DMS153 (cell line): Measurements from ENCODE around the gene FNIP2.
"Not testable (repeated sequence)": the region's sequence is repeated elsewhere in the genome, so short reads cannot be mapped to it uniquely, and the experiment has no call there.

Source experiments
- DNase-seq: peaks from one replicate; lab custom pipeline; 2025; lab: John Stamatoyannopoulos, UW

FNIP2 gene

DNA sequence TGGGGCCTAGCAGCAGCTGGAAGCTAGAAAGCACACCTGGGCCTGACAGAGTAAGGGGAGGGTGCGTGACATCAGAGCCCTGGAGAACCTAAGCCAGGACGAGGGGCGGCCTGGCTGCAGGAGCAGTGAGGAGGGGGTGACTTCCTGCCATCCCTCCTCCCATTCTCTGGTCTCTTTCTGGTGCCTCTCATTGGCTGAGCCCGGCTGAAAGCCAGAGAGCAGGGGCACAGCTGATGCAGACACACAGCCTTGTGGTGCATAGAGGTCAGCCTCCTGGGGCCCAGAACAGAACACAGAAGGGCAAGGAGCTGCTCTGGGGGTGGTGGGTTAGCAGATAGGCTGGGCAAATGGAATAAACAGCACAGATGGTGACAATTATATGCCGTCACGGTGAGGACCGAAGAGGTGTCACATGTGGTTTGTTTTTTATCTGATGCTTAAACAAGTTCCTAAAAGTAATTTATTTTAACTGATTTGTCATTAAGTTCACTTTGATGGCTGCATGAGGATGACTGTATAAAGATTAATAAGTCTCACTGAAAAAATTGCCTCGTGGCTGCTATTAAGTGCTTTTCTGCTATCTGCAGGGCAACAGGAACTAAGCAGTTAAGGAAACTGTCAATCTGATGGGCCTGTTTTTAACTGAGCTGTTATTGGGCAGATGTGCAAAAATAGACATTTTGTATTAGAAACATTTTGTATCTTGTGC, 102.0 kb downstream of the FNIP2 start:
- DNase-seq: no peak

DNA sequence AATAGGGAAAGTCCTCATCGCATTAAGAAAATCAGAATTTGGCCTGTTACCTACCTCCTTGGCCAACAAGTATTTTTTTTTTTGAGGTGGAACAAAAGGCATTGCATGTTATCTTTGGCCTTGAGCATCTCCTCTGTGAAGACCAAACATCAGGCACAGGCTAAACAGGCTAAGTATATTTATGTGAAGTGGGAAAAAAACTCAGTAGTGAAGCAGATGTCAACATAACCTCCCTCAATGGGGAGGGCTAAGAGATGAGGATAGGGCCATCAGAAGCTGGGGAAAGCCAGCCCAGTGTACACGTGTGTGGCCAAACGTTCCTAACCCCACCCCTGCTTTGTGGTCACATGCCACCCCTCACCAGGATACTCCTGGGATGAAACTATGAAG, 102.5 kb downstream of the FNIP2 start:
- no peak for DNase-seq

DNA sequence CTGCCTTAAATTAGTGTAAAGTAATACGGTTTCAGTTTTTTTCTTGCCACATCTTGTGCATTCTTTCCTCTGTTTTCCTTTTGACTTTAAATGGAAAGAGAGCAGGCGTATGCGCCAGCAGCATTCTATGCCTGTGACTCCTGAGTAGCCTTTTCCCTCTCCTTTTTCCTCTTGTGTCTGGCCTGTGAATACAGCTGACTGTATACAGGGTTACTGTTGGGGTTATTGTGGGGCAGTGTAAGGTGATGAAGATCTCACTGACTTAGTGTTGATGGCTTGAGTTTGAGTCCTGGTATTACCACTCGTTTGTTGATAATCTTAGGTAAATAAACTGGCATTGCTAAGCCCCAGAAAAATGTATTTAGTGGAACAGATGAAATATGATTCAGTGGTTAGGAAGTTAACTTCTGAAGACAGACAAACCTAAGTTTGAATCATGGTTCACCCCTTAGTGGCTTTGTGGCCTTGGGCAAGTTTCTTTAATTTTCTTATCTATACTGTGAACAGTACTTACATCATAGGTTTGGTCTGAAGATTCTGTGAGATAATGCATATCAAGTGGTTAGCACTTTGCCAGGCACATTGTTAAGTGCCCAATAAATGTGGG, 105.1 kb downstream of the FNIP2 start:
- no peak for DNase-seq

DNA sequence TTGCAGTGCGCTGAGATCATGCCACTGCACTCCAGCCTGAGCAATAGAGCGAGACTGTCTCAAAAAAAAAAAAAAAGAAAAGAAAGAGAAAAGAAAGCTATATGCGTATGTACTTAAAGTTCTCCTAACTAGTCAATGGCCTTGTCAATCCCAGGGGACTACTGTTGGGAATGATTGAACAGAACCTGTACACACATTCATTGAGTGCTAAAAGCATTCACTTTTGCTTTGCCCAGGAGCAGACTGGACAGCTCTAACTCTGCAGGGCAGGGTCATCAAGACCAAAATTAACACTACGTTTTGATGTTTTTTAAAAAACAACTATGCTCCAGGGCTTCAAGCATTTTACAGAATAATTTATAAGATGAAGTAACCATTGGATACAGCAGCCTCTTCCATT, 106.2 kb downstream of the FNIP2 start:
- DNase-seq: no peak

DNA sequence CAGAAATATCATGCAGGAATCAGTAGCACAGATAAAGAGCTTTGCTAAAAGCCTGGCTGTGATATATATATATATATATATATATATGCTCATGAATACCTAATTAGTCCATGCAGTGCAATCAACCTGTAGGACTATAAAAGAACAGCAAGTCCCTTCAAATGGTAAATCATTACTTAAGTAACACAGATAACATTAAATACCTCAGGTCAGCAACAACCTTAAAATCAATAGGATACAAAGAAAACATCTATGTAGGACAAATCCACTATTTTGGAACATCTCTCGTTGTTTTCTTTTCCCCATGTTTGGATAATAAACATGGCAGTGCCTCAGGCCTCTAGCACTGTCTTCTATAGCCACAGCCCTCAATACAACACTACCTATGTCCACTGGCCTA, 106.6 kb downstream of the FNIP2 start:
- DNase-seq: no peak

DNA sequence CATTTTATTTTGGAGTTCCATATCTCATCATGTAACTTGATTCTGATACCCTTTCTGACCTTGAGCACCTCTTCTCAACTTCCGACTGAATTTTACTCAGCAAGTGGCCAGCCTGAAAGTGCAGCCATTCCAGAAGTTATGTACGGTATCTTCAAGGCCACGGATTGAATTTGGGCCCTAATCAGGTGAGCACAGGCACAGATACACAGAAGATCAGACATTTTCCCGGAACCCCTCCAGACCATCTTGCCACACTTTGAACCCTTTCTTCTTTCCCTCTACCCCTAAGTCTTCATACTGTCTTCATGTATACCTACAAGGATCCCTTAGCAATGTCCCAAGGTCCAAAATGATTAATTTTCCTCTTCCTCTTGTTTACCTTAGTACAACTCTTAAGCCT, 108.2 kb downstream of the FNIP2 start:
- DNase-seq: no peak

DNA sequence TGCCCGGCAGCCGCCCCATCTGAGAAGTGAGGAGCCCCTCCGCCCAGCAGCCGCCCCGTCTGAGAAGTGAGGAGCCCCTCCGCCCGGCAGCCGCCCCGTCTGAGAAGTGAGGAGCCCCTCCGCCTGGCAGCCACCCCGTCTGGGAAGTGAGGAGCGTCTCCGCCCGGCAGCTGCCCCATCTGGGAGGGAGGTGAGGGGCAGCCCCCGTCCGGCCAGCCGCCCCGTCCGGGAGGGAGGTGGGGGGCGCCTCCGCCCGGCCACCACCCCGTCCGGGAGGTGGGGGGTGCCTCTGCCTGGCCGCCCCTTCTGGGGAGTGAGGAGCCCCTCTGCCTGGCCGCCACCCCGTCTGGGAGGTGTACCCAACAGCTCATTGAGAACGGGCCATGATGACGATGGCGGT, 113.3 kb downstream of the FNIP2 start:
- DNase-seq: not testable (repeated sequence)

DNA sequence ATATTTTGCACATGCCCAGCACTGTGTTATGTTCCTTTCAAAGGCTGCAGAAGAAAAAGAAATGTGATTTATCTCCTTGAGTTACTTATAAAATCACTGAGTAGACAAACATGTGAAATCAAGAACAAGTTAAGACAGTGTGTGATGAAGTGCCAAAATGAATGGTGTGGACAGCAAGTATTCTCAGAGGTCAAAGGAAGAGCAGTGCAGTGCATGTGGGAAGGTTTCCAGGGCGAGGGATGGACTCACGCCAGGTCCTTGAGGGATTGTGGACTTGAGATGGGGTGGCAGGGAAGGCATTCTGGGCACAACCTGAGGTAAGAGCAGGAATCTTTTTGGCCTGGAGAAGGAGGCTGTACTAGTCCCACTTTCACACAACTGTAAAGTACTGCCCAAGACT, 115.5 kb downstream of the FNIP2 start:
- no peak for DNase-seq

DNA sequence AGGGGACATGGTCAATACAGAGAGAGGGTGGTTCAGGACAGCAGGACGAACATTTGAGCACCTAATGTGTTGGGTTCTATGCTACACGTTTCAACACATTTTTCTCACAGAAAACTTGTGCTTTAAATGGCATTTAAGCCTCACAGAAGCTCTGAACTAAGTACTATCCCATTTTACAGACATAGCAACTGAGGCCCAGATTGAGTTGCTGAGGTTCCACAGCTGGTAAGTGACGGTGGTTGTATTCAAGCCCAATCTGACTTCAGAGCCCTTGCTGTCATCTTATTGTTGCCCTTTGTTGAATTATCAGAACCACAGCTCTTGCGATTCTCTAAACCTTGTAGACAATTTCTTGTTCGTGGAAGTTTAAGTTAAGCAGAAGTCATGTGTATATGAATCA, 116.7 kb downstream of the FNIP2 start:
- no peak for DNase-seq

DNA sequence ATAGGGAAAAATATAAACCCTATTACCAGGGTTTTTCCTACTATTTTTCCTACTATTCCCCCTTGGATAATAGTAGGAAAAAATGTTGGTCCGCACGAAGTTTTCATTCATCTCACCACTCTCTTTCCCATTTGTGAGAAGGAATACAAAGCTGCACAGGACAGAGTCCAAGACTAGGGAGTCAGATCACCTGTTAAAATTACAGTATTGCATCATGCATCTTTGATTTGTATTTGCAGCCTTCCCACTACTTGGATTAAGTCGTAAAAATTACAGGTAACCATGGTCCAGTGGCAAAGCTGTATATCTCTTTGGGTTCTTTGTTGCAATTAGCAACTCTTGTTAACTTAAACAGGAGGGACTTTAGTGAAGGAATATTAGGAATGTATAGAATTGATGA, 121.5 kb downstream of the FNIP2 start:
- DNase-seq: no peak

DNA sequence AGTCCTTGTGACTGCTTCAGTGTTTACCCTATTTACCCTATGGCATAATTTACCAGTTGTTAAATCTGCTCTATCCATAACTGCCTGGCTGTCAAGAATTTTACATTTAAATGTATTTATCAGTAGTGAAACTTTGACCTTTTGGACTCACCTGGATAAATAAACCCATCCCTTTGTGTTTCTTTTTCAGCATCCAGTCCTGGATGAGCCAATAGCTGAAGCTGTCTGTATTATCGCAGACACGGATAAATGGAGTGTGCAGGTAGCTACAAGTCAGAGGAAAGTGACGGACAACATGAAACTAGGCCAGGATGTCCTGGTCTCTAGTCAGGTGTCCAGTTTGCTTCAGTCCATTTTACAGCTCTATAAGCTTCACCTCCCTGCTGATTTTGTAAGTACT, 122.4 kb downstream of the FNIP2 start:
- no peak for DNase-seq

DNA sequence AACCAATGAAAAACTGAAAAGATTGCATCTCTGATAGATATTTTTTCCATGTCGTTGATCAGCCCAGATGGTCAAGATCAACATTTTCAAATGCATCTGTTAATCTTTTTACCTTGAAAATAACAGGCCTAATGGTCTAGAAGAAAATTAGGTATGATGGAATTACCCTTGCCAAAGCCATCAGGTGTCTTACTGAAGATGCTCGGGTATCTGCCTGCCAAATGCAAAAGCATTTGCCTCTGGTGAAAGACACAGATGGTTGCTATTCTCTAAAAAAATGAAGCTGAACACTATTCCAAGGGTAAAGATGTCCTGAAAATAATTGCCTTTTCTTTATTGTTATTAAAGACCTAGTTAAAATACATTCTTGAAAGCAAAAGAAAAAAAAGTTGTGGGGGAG, 126.0 kb downstream of the FNIP2 start:
- DNase-seq: no peak

DNA sequence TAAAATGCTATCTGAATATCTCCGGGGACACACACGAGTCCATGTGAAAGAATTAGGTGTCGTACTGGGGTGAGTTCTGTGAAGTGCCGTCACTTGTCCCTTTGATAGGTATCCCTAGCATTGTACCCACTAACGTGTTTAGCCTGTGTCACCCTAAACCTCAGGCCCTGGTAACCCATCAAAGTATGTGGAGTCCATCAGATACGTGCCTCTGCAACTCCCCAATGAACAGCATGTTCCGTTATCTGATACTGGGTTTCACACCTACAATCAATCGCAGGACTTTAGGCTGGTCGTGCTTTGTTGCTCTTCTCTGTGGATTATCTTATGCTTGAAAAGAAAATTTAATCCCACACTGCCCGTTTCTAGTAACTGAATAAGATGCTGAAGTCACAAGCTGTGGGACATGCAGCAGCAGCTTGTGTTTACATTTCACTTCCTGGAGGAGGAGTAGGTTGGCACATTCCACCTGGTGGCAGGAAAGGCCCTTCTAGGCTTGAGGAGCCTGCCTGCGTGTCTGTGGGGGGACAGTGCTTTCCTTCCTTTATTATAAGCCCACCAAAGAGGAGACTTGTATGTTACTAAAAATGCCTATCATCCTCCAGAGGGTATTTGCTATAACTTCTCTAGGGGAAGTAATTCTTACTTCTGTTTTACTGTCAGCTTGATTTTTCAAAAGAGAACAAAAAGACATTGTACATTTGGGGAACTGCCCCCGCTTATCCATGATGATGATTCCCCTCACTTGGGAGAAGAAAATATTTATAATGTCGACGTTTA, 127.2 kb downstream of the FNIP2 start:
- peak; percentile 32 for DNase-seq

DNA sequence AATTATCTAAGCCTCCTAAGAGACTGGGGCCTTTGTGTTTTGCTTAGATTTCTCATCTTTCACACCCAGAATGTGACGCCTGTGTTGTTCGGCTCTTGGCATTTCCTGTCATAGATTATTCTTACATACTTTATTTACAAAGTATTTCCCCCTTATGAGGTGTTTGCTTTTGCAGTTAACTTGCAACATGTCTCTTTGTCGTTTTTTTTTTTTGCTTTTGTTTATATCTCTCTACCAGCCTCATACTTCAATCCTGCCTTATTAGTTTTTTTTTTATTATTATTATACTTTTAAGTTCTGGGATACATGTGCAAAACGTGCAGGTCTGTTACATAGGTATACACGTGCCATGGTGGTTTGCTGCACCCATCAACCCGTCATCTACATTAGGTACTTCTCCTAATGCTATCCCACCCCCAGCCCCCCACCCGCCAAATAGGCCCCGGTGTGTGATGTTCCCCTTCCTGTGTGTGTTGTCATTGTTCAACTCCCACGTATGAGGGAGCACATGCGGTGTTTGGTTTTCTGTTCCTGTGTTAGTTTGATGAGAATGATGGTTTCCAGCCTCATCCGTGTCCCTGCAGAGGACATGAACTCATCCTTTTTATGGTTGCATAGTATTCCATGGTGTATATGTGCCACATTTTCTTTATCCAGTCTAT, 127.9 kb downstream of the FNIP2 start:
- not testable (repeated sequence) for DNase-seq

DNA sequence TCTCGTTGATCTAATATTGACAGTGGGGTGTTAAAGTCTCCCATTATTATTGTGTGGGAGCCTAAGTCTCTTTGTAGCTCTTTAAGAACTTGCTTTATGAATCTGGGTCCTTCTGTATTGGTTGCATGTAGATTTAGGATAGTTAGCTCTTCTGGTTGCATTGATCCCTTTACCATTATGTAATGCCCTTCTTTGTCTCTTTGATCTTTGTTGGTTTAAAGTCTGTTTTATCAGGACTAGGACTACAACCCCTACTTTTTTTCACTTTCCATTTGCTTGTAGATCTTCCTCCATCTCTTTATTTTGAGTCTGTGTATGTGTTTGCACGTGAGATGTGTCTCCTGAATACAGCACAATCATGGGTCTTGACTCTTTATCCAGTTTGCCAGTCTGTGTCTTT, 131.6 kb downstream of the FNIP2 start:
- DNase-seq: not testable (repeated sequence)

DNA sequence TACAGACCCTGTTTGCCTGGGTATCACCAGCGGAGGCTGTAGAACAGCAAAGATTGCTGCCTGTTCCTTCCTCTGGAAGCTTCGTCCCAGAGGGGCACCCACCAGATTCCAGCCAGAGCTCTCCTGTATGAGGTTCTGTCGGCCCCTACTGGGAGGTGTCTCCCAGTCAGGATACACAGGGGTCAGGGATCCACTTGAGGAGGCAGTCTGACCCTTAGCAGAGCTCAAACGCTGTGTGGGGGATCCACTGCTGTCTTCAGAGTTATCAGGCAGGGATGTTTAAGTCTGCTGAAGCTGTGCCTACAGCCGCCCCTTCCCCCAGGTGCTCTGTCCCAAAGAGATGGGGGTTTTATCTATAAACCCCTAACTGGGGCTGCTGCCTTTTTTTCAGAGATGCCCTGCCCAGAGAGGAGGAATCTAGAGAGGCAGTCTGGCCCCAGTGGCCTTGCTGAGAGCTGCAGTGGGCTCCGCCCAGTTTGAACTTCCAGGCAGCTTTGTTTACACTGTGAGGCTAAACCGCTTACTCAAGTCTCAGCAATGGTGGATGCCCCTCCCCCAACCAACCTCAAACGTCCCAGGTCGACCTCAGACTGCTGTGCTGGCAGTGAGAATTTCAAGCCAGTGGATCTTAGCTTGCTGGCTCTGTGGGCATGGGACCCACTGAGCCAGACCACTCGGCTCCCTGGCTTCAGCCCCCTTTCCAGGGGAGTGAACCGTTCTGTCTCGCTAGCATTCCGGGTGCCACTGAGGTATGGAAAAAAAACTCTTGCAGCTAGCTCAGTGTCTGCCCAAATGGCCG, 133.7 kb downstream of the FNIP2 start:
- peak; percentile 30 for DNase-seq

DNA sequence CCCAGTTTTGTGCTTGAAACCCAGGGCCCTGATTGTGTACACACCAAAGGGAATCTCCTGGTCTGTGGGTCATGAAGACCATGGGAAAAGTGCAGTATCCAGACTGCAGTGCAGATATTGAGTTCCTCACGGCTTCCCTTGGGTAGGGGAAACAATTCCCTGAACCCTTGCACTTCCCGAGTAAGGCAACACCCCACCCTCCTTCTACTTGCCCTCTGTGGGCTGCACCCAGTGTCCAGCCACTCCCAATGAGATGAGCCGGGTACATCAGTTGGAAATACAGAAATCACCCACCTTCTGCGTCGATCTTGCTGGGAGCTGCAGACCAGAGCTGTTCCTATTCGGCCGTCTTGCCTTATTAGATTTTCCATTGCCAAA, 134.2 kb downstream of the FNIP2 start:
- DNase-seq: no peak

DNA sequence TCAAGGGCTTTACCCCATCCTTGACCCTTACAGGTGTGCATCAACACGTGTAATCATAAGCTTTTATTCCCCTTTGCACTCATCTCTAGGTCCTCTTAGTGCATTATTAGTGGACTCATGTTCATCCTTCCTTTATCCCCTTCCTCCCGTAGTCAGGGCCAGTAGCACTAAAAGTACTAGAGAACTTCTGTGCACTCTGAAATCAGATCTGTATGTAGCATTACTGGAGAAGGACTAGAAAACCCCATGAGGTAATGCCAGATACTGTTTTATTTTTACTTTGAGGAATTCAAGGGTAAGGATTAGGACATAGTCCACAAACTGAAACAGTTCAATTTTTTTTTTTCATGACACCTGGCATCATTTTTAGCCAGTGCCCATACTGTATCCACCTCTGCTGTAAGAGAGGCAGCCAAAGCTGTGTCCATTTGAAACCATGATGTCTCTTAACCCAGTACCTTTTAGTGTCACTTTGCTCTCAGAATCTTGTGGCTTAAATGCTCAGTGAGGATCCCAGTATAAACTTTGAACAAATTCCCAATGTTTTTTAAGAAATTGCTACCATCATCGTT, 134.7 kb downstream of the FNIP2 start:
- no peak for DNase-seq

DNA sequence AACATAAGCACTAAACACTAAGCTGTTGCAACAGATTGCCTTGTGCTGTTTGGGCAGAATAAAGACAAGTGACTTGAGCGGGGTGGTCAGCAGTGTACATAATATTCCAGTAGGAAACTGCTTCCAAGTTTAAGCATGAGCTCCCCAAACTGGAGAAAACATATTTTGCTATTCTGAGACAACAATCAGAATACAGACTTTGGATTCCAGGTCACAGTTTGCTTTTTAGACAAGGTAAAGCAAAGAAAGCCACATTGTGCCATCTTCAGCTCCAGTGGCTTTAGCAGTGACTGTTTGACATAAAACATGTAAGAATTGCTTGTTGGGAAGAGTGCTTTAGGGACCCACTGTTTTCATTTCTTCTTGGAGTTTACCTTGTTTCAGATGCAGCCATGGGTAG, 136.0 kb downstream of the FNIP2 start:
- no peak for DNase-seq

DNA sequence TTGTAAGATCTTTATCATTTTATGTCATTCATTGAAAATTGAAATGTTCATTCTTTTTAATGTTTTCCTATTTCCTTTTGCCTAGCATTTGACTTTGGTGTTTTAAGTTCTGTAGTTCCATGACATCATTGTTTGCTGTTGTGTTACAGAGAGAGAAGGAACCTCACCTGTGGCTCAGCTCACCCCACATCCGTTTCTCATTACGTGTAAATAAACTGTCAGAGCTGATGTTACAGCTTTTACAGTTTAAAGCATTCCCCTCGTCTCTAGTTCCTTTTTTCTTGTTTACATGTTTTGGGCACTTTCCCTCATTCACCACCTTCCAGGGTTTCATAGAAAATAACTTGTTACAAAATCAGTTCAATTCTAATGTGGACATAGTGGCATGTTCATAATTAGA, 137.2 kb downstream of the FNIP2 start:
- DNase-seq: no peak

DNA sequence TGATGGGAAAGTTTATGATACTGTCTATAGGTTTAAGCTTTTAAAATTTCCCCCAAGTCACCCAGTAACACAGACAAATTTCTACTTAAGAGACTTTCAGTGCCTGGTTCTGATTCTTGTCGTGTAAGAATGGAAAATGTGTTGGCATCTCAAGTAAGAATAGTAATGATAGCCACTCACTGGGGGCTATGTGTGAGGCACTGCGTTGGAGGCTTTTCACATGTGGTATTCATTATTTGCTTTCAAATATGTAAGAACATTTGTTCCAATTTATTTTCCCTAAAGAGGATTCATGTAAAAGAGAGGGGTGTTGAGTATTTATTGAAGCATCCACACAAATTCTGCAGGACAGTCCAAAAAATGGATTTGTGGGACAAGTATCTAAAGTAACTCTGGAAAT, 143.6 kb downstream of the FNIP2 start:
- DNase-seq: no peak

DNA sequence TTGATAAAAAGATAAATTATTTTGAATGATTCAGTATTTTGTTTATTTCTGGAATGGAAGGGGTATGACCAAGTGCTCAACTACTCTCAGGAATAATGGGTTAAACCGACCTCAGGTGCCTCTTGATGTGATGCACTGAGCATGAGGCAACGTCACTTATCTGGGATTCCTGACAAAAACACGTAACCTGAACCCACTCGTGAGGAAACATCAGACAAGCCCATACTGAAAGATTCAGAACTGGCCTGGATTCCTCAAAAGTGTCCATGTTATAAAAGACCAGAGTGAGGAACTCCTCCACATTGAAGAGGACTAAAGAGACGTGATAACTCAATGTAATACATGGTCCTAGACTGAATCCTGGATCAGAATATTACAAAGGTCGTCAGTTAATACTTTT, 144.0 kb downstream of the FNIP2 start:
- DNase-seq: no peak
